GM19023 (cell line): Measurements from ENCODE around the gene ELOVL6.
"Not testable (repeated sequence)": the region's sequence is repeated elsewhere in the genome, so short reads cannot be mapped to it uniquely, and the experiment has no call there.

Experiments
- ATAC-seq: cut with Tn5 transposase; IDR thresholded peaks from one replicate; pipeline ENCODE4 v1.9.1; 2021; ENCODE audit warnings: mild to moderate bottlenecking, moderate library complexity; ENCODE audit not compliant: unreplicated experiment

The ELOVL6 gene

GRCh38 chr4:110196871-110197528 lies 1.4 kb downstream of the ELOVL6 start:
- ATAC-seq, result peak; percentile 33

- peak; percentile 34 for ATAC-seq
Measured at GRCh38 chr4:110196206-110196870, 2.1 kb downstream of the ELOVL6 start.

- ATAC-seq, result peak; percentile 1
Measured at GRCh38 chr4:110195561-110196205, 2.7 kb downstream of the ELOVL6 start.

GRCh38 chr4:110193822-110194761 lies 4.3 kb downstream of the ELOVL6 start:
- ATAC-seq, result peak; percentile 68

- ATAC-seq, result not testable (repeated sequence)
Measured at GRCh38 chr4:110193287-110193686, 5.1 kb downstream of the ELOVL6 start.

- no peak for ATAC-seq
Measured at GRCh38 chr4:110190249-110190648, 8.2 kb downstream of the ELOVL6 start.

- no peak for ATAC-seq
Measured at GRCh38 chr4:110188113-110188512, 10.3 kb downstream of the ELOVL6 start.

GRCh38 chr4:110184791-110185155 lies 13.6 kb downstream of the ELOVL6 start:
- ATAC-seq, result no peak

GRCh38 chr4:110184140-110184790 lies 14.2 kb downstream of the ELOVL6 start:
- no peak for ATAC-seq

- ATAC-seq, result peak; percentile 61
Measured at GRCh38 chr4:110183643-110184042, 14.8 kb downstream of the ELOVL6 start.

- no peak for ATAC-seq
Measured at GRCh38 chr4:110183058-110183457, 15.4 kb downstream of the ELOVL6 start.

GRCh38 chr4:110181890-110182289 lies 16.5 kb downstream of the ELOVL6 start:
- no peak for ATAC-seq

GRCh38 chr4:110175634-110176033 lies 22.8 kb downstream of the ELOVL6 start:
- ATAC-seq, result no peak

- ATAC-seq, result no peak
Measured at GRCh38 chr4:110172972-110173371, 25.4 kb downstream of the ELOVL6 start.

- ATAC-seq, result no peak
Measured at GRCh38 chr4:110171971-110172370, 26.4 kb downstream of the ELOVL6 start.

- no peak for ATAC-seq
Measured at GRCh38 chr4:110170861-110171260, 27.6 kb downstream of the ELOVL6 start.

- ATAC-seq, result no peak
Measured at GRCh38 chr4:110165382-110166286, 32.8 kb downstream of the ELOVL6 start.

GRCh38 chr4:110164856-110165255 lies 33.6 kb downstream of the ELOVL6 start:
- no peak for ATAC-seq

- no peak for ATAC-seq
Measured at GRCh38 chr4:110164251-110164650, 34.2 kb downstream of the ELOVL6 start.
